ENCODE data around the gene CHST8.

DNA sequence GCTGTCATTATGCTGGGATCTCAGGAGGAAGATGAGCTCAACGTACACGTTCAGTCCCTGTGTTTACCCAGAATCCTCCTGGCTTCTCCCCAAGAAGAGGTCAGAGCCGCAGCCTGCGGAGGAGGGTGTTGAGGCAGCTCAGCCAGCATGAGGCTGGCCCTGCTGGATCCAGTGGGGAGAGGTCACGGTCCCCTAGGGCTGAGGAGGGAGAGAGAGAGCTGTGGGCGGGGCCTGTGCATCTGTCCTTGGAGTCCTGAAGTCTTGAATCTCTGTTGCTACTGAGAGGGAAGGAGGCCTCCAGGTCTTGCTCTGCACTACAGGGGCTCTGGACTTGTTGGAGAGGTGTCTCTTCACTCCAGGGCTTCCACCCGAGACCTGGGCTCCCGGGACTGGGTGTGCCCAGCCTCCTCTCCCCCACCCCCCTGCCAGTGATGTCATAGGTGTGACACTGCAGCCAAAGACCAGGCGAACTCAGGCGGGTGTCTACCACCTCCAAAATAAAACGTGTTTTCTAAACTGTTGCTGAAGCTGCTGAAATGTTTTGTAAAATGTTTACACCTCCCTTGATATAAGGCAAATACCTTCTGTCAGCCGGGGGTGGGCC, 97.0 kb downstream of the CHST8 start:
- no peak for TF ChIP-seq POLR2A (IDR thresholded peaks at IDR 0.05)
- TF ChIP-seq EP300 (IDR thresholded peaks at IDR 0.05), result no peak
